NT2/D1 (cell line): ENCODE data around the gene FGF4.

Experiments used
- SUZ12 ChIP-seq: IDR thresholded peaks from 2 replicates; pipeline ENCODE4 v1.6.1; 2011; ENCODE audit not compliant: insufficient read length, insufficient read depth; ENCODE audit errors: extremely low read depth
- YY1 ChIP-seq: IDR thresholded peaks from 2 replicates; pipeline ENCODE4 v1.6.1; 2011; ENCODE audit not compliant: insufficient read length, insufficient read depth
- ZNF274 ChIP-seq: IDR thresholded peaks from 2 replicates; pipeline ENCODE4 v1.6.1; 2011; ENCODE audit warnings: mild to moderate bottlenecking, low read depth, low read length

- TF ChIP-seq ZNF274 = no peak
- TF ChIP-seq YY1 = no peak
- TF ChIP-seq SUZ12 = no peak
These were observed 42.4 kb upstream of the FGF4 start for GRCh38 chr11:69817265-69818230.
